Measurements from ENCODE around the gene SRRM4. TPM values are rescaled to one million over a fixed set of nuclear protein-coding genes. Genes with fewer than 3 reads are reported as not detected.

Gene SRRM4
- total RNA-seq, 4 donors from 2014 or later = under 0.01 to 0.14 (median 0.09) TPM; not detected in 1

- H3K27me3 ChIP-seq = no peaks in the 10 kb centered on the region
- H3K4me1 ChIP-seq = no peaks in the 10 kb centered on the region
- intact Hi-C loops (cut with DNase I; ENCODE audit: low total_unique reads) = no loop called here
- no peak for DNase-seq
- TF ChIP-seq CTCF (IDR thresholded peaks at IDR 0.05) (no peak), POLR2A (IDR thresholded peaks at IDR 0.05) (no peak)
- no peak overlapping the region for H3K27ac ChIP-seq
- peaks cover 0 to 6% of the 10 kb centered on the region in 2 donors for H3K9me3 ChIP-seq
- no peaks in the 10 kb centered on the region for H3K36me3 ChIP-seq
- H3K4me3 ChIP-seq = no peak overlapping the region
Observed at GRCh38 chr12:119008691-119009221, 27.4 kb downstream of the SRRM4 start.

- H3K27me3 ChIP-seq = no peaks in the 10 kb centered on the region
- H3K4me3 ChIP-seq = no peak overlapping the region
- DNase-seq = no peak
- intact Hi-C loops (cut with DNase I; ENCODE audit: low total_unique reads) = no loop called here
- peaks cover 0 to 6% of the 10 kb centered on the region in 2 donors for H3K9me3 ChIP-seq
- H3K36me3 ChIP-seq = no peaks in the 10 kb centered on the region
- H3K27ac ChIP-seq = no peak overlapping the region
- H3K4me1 ChIP-seq = no peaks in the 10 kb centered on the region
- TF ChIP-seq POLR2A (IDR thresholded peaks at IDR 0.05) (no peak), CTCF (IDR thresholded peaks at IDR 0.05) (no peak)
Observed at GRCh38 chr12:119011231-119011630, 29.9 kb downstream of the SRRM4 start.

GRCh38 chr12:119012179-119012578 lies 30.8 kb downstream of the SRRM4 start:
- H3K9me3 ChIP-seq = peaks cover 0 to 6% of the 10 kb centered on the region in 2 donors
- H3K4me3 ChIP-seq = no peak overlapping the region
- H3K27me3 ChIP-seq = no peaks in the 10 kb centered on the region
- DNase-seq = no peak
- H3K27ac ChIP-seq = no peak overlapping the region
- no peaks in the 10 kb centered on the region for H3K4me1 ChIP-seq
- TF ChIP-seq POLR2A (IDR thresholded peaks at IDR 0.05) = no peak
- no peak for TF ChIP-seq CTCF (IDR thresholded peaks at IDR 0.05)
- intact Hi-C loops (cut with DNase I; ENCODE audit: low total_unique reads) = no loop called here
- H3K36me3 ChIP-seq = no peaks in the 10 kb centered on the region

DNA sequence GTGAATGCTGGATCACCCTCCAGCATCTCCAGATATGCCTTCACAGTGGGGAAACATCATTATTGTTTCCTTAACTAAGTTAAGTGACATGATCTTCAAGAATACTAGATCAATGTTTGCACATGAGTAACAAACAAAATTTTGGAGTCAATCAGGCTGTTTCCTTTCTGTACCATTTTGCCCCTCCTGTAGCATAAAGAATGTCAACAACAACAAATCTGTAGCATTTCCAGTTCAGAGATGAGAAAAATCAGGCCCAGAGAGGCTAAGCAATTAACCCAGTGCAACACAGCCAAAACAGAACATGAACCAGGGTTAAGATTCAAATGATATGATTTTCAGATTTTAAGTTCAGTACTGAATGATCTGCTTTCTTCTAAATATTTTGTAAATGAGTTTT lies 31.7 kb downstream of the SRRM4 start:
- Histone ChIP-seq H3K27me3 (no peaks in the 10 kb centered on the region), H3K27ac (no peak overlapping the region), H3K36me3 (no peaks in the 10 kb centered on the region), H3K4me3 (no peak overlapping the region), H3K4me1 (no peaks in the 10 kb centered on the region), H3K9me3 (peaks cover 0 to 6% of the 10 kb centered on the region in 2 donors)
- TF ChIP-seq CTCF (IDR thresholded peaks at IDR 0.05) (no peak), POLR2A (IDR thresholded peaks at IDR 0.05) (no peak)
- no peak for DNase-seq
- intact Hi-C loops (cut with DNase I; ENCODE audit: low total_unique reads) = no loop called here

- H3K9me3 ChIP-seq = peaks cover 0 to 6% of the 10 kb centered on the region in 2 donors
- H3K27me3 ChIP-seq = no peaks in the 10 kb centered on the region
- DNase-seq = no peak
- TF ChIP-seq POLR2A (IDR thresholded peaks at IDR 0.05) = no peak
- TF ChIP-seq CTCF (IDR thresholded peaks at IDR 0.05) = no peak
- no peak overlapping the region for H3K4me3 ChIP-seq
- intact Hi-C loops (cut with DNase I; ENCODE audit: low total_unique reads) = no loop called here
- H3K36me3 ChIP-seq = no peaks in the 10 kb centered on the region
- no peaks in the 10 kb centered on the region for H3K4me1 ChIP-seq
- H3K27ac ChIP-seq = no peak overlapping the region
Observed at GRCh38 chr12:119014368-119014767, 33.0 kb downstream of the SRRM4 start.

All from uterus (tissue), 4 donors.